SHP77 treated with DMSO at 0.1 percent for 48 hours (cell line): Measurements from ENCODE around the gene STKLD1.

ENCODE experiments used
- DNase-seq: peaks from one replicate; lab custom pipeline; 2025; lab: John Stamatoyannopoulos, UW

Gene STKLD1

DNA sequence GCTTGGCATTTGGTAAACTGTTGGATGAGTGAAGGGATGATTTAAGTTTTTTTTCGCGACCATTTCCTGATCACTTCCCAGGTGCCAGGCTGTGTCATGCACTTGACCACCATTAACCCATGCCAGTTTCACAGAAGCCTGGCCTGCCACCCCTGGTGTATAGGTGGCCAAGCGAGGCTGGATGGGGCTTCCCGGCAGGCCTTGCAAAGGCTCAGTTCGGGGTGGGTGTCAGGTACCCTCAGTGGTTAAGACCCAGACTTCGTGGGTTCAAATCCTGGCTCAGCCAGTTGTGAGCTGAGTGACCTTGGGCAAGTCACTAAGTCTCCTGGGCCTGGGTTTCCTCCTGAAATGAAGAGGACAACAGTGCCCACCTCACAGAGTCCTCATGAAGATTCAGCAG lies 30.6 kb upstream of the STKLD1 start:
- DNase-seq: no peak

GRCh38 chr9:133346021-133346785 lies 30.0 kb upstream of the STKLD1 start:
- DNase-seq: no peak

GRCh38 chr9:133347515-133347984 lies 28.6 kb upstream of the STKLD1 start:
- DNase-seq: no peak

DNA sequence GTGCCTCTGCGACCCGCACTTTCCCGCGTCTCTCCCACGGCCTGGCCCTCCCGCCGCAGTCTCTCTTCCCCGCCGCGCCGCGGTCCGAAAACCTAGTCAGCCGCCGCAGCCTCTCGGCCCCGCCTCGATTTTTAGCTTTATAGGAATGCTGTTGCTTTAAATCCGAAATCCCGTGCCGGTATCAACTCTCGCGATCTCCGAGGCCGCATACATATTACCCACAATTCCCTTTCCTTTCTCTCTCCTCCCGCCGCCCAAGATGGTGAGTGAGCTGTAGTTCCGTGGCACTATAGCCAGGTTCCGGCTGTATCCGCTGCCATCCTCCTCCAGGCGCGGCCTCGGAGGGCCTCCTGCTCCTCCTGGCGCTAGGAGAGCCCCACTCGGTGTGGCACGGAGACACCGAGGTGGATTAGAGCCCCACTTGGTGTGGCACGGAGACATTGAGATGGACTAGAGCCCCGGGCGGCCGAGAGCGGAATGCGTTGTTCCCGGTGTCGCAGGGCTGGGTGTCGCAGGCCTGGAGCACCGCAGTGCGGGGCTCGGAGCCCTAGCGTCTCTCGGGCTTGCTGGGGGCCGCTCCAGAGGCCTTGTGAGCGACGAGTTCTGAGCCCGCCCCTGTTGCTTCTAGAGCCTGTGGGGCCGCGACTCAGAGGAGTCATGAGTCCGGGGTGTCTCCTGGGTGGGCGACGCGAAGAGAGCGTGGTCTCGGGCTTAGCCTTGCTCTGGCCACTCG lies 28.0 kb upstream of the STKLD1 start, which contains the start of the genes MED22 and RPL7A:
TSS of gene MED22 (minus strand) at position 147 of the 733 bp plus-strand sequence. CDS start 1,469 bp downstream, outside the sequence.
TSS of gene RPL7A (plus strand) at position 234 of the 733 bp plus-strand sequence. CDS start at position 260, 26 bp downstream.
- peak; percentile 90 for DNase-seq

- DNase-seq: no peak
Observed at GRCh38 chr9:133348718-133349573, 27.2 kb upstream of the STKLD1 start.

GRCh38 chr9:133349965-133350616 lies 26.1 kb upstream of the STKLD1 start:
- no peak for DNase-seq

GRCh38 chr9:133351526-133351907 lies 24.6 kb upstream of the STKLD1 start:
- DNase-seq: no peak

DNA sequence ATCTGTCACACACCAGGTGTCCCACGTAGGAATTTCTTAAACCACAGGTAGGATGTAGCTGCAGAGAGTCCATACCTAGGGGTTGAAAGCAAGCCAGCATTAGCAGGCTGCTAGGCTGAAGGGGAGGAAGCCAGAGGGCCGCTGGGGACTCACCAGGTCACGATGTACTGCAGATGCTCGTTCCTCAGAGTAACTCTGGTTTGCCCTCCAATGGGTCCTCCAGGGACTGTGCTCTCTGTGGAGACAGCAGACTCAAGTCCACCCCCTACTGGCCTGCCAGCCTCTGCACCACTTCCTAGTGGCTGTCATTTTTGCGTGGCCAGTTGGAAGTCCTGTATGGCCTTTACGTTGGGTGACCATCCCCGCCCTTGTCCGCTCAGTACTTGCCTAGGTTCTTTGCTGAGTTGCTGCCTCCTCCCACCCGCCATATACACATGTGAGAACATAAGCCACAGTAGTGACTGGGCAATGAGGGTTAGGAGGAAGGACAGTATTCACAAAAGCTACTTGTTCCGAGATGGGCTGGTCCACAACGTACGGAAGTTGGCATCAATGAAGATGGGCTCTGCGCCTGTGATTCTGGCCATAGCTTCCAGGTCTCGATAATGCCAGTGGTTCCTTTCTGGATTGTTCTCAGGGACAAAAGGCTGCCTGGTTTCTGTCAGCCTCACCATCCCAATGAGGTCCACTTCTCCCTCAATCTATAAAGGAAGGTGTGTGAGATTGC lies 24.1 kb upstream of the STKLD1 start:
- no peak for DNase-seq

GRCh38 chr9:133352635-133353340 lies 23.4 kb upstream of the STKLD1 start:
- DNase-seq: no peak

DNA sequence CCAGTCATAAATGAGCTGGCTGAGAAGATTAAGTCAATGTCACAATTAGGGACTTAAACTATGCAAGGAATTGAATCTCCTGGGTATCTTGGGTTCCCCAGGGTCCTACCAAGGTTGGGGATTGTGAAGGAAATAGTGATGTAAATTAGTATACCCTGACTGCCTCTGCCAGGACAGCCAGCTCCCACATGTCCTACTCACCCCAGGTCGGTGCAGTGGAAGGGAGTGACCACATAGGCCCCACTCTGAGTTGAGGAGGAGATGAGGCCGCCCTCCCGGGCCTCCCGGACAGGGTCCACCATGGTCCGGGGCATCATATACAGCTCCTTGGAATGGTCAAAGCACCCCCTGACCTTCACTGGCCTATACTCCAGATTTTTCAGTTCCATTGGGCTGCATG lies 22.6 kb upstream of the STKLD1 start:
- DNase-seq: no peak

DNA sequence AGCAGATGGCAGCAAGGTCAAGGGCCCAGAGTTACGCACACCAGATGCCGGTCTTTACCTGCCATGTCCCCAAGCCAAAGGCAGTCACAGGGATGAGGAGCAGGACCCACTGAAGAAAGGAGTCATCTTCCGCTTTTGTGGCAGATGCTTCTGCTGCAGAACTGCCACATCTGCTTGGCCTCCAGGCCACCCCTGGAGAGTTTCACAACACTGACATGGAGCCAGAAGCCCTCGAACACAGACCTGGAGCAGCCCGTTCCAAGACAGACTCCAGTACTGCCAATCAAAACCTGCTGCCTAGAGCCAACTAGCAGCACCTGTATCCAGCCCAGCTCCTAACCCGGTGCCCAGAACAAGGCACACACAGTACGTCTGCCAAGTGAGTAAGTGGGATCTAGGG lies 21.4 kb upstream of the STKLD1 start:
- no peak for DNase-seq

GRCh38 chr9:133355881-133356357 lies 20.2 kb upstream of the STKLD1 start:
- no peak for DNase-seq

DNA sequence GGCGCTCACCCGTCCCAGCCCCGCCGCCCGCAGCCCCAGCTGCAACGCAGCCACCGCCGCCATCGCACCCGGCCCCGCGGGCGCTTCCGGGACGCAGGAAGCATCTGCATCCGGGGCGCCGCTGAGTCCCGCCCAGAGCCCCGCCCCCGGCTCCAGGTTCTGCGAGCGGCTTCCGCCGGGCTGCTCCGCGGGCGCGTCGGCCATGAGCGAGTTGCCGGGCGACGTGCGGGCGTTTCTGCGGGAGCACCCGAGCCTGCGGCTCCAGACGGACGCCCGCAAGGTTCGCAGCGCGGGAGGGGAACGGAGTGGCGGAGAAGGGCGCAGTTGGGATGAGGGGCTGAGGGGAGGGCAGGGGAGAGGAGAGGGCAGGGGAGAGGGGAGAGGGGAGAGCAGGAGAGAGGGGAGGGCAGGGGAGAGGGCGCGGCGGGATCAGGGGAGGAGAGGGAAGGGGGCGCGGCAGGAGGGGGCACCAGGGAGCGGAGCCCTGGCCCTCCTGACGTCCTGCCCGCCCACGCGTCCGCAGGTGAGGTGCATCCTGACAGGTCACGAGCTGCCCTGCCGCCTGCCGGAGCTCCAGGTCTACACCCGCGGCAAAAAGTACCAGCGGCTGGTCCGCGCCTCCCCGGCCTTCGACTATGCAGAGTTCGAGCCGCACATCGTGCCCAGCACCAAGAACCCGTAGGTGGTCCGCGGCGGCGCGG lies 19.6 kb upstream of the STKLD1 start, which contains the start of the genes SURF1 and SURF2:
TSS of gene SURF1 (minus strand) at position 97 of the 701 bp plus-strand sequence. CDS start at position 63, 34 bp downstream.
TSS of gene SURF2 (plus strand) at position 160 of the 701 bp plus-strand sequence. CDS start at position 203, 43 bp downstream.
- peak; percentile 28 for DNase-seq

DNA sequence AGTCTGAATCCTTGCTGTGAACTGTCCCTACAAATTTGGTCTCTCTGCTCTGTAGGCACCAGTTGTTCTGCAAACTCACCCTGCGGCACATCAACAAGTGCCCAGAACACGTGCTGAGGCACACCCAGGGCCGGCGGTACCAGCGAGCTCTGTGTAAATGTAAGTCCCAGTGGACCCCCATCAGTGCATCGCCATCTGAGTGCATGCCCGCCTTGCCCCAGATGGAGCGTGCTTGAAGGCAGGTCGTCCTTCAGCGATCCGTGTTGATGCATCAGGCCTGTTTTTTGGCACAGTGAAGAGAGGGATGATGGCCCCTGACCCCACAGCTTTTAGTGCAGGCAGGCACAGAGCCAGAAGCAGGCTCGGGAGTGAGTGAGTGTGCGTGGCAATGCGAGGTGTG lies 18.5 kb upstream of the STKLD1 start:
- no peak for DNase-seq

DNA sequence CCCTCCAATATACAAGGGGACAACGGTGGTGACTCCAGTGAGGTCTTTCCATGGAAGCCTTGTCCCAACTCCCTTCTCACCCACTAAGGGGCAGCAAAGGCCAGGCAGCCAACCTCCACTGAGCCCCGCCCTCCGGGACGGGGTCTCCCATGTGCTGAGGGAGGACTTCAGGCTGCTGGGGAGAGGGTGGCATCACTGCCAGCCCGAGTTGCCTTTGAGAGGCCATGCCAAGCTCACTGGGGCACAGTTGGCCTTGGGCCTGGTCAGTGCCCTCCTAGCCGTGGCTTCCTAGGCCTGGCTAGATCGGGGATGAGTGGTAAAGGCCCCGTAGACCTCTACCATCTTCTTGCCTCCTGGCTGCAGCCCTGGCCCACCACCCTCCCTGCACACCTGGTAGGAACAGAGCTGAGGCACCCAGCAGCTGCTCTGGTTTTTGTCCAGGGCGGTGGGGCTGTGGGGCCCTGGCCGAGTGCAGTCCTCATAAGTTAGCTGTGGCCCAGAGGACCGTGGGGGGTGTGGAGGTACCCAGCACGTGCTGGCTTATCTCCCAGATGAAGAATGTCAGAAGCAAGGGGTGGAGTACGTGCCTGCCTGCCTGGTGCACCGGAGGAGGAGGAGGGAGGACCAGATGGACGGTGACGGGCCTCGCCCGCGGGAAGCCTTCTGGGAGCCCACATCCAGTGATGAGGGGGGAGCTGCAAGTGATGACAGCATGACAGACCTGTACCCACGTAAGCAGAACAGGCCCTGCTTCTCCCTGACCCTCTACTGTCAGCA lies 16.6 kb upstream of the STKLD1 start:
- no peak for DNase-seq

DNA sequence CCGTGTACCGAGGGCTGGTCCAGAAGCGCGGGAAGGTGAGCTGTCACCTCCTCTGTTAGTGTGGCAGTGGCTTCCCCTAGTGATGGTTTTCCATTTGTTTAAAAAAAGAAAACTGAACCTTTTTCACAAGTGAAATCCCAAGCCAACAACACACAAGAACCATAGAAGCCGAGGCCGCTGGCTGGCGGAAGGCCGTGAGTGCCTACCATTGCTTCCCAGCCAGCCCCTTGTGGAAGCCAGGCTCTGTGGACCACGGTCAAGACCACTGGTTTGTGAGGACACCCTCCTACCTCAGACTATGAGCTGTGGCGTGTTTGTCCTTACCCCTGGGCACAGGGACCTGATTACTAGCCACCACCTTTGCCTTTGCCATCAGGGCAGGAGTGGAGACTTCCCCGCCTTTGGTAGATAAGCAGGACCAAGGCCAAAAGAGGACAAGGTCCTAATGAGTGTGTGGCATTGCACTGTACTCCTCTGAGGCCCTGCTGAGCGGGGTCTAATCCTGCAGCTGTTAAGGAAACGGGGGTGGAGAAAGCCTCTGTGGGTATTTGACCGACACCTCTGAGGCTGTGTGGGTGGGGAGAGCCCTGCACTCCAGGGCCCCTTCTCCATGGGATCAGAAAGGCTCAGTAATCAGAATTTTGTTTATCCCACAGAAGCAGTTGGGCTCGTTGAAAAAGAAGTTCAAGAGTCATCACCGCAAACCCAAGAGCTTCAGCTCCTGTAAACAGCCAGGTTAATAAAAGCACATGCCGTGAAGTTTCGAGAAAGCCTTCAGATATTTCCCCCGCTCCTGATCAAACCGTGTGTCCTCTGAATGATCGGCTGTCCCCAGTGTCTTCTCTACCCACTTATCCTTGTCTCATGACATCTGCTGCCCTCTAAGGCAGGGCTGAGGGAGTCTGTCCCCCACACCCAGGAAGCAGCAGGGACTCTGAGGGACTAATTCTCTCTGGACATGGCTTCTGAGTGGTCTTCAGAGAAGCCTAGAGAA lies 15.5 kb upstream of the STKLD1 start:
- DNase-seq: no peak

DNA sequence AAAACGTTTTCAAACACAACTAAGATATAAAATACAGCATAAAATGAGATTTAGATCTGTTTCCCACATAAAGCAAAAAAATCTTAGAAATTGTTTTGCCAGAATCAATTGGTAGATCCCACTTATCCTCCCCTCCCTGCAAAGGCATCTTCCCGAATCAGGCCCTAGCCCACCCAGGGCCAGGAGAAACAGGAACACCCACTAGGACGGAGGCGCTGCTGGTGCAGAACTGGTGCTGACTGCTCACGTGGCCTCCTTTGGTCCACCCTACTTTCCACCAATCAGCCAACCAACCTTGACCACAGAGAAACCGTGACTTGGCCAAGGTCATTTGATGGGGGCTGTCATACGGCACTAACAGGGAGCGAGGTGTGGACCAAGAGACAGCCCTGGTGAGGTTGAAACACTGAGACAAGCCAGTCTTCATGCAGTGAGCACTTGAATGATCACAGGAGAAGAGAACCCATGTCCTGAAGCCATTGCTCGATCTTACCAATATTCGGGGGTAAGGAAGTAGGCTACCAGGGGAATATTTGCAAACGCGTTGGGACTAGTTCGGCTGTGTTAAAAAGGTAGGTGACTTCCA lies 14.6 kb upstream of the STKLD1 start:
- no peak for DNase-seq
